SK-N-SH treated with all-trans-retinoic acid at 6 μM for 48 hours (cell line): Measurements from ENCODE around the gene CASZ1.

Source experiments
- ATAC-seq: fragments of 200-7000 bp; cut with Tn5 transposase; 3 replicates; pipeline ENCODE4 v1.9.1; 2020; ENCODE audit warnings: mild to moderate bottlenecking, moderate library complexity
- ARNTL ChIP-seq: fragments of 450-650 bp; formaldehyde crosslinking; IDR thresholded peaks from 2 replicates; pipeline ENCODE4 v1.5.0; 2020; ENCODE audit warnings: low read depth, mild to moderate bottlenecking, moderate library complexity, borderline replicate concordance
- BACH2 ChIP-seq: fragments of 250-450 bp; sonication (Bioruptor Pico); IDR thresholded peaks from 2 replicates; pipeline ENCODE4 v1.9.0; 2021; ENCODE audit warnings: mild to moderate bottlenecking, borderline replicate concordance
- CREB5 ChIP-seq: fragments of 250-450 bp; sonication (Bioruptor Pico); IDR thresholded peaks from 2 replicates; pipeline ENCODE4 v1.5.1; 2020; ENCODE audit warnings: low read depth, mild to moderate bottlenecking, moderate library complexity
- CSDC2 ChIP-seq: fragments of 250-450 bp; sonication (Bioruptor Pico); IDR thresholded peaks from 2 replicates; pipeline ENCODE4 v1.5.0; 2020; ENCODE audit warnings: mild to moderate bottlenecking, moderate library complexity
- ESRRG ChIP-seq: fragments of 250-450 bp; sonication (Bioruptor Pico); IDR thresholded peaks from 2 replicates; pipeline ENCODE4 v1.6.1; 2021; ENCODE audit warnings: mild to moderate bottlenecking
- GLIS3 ChIP-seq: fragments of 250-450 bp; sonication (Bioruptor Pico); IDR thresholded peaks from 2 replicates; pipeline ENCODE4 v1.5.0; 2020; ENCODE audit warnings: mild to moderate bottlenecking, moderate library complexity
- ISL1 ChIP-seq: fragments of 250-450 bp; sonication (Bioruptor Pico); IDR thresholded peaks from 2 replicates; pipeline ENCODE4 v2.1.2; 2022; ENCODE audit warnings: mild to moderate bottlenecking, moderate library complexity
- OSR1 ChIP-seq: fragments of 250-450 bp; sonication (Bioruptor Pico); IDR thresholded peaks from 2 replicates; pipeline ENCODE4 v1.8.0; 2022; ENCODE audit warnings: moderate library complexity, mild to moderate bottlenecking, inconsistent platforms
- PPARA ChIP-seq: fragments of 250-450 bp; sonication (Bioruptor Pico); IDR thresholded peaks from 2 replicates; pipeline ENCODE4 v1.5.0; 2020; ENCODE audit warnings: mild to moderate bottlenecking, borderline replicate concordance
- SNAI2 ChIP-seq: fragments of 250-450 bp; sonication (Bioruptor Pico); IDR thresholded peaks from 2 replicates; pipeline ENCODE4 v1.5.0; 2020; ENCODE audit warnings: mild to moderate bottlenecking, moderate library complexity
- TCF4 ChIP-seq: fragments of 250-450 bp; sonication (Bioruptor Pico); IDR thresholded peaks from 2 replicates; pipeline ENCODE4 v1.8.0; 2021; ENCODE audit warnings: mild to moderate bottlenecking, moderate library complexity, borderline replicate concordance
- TOX ChIP-seq: fragments of 250-450 bp; sonication (Bioruptor Pico); IDR thresholded peaks from 2 replicates; pipeline ENCODE4 v1.8.0; 2021; ENCODE audit warnings: mild to moderate bottlenecking, moderate library complexity, borderline replicate concordance
- ZC3H10 ChIP-seq: fragments of 250-450 bp; sonication (Bioruptor Pico); IDR thresholded peaks from 2 replicates; pipeline ENCODE4 v1.5.1; 2021; ENCODE audit warnings: mild to moderate bottlenecking, moderate library complexity
- ZFP3 ChIP-seq: fragments of 250-450 bp; sonication (Bioruptor Pico); IDR thresholded peaks from 2 replicates; pipeline ENCODE4 v1.5.0; 2020; ENCODE audit warnings: mild to moderate bottlenecking, moderate library complexity
- ZFP30 ChIP-seq: fragments of 450-650 bp; formaldehyde crosslinking; IDR thresholded peaks from 2 replicates; pipeline ENCODE4 v1.5.0; 2022; ENCODE audit warnings: mild to moderate bottlenecking, moderate library complexity
- ZNF565 ChIP-seq: fragments of 450-650 bp; formaldehyde crosslinking; conservative IDR thresholded peaks from 2 replicates; pipeline ENCODE4 v1.5.0; 2020; ENCODE audit warnings: low read depth, mild to moderate bottlenecking, moderate library complexity
- ZNF70 ChIP-seq: fragments of 450-650 bp; formaldehyde crosslinking; IDR thresholded peaks from 2 replicates; pipeline ENCODE4 v1.5.0; 2020; ENCODE audit warnings: mild to moderate bottlenecking, moderate library complexity
- TF ChIP-seq, protein P1 (sequence below): fragments of 250-450 bp; sonication (Bioruptor Pico); IDR thresholded peaks from 2 replicates; pipeline ENCODE4 v1.5.1; 2021; ENCODE audit warnings: mild to moderate bottlenecking, moderate library complexity
- TF ChIP-seq, protein P2 (sequence below): fragments of 250-450 bp; sonication (Bioruptor Pico); IDR thresholded peaks from 2 replicates; pipeline ENCODE4 v1.5.0; 2020; ENCODE audit warnings: mild to moderate bottlenecking, moderate library complexity
- TF ChIP-seq, protein P3 (sequence below): fragments of 250-450 bp; sonication (Bioruptor Pico); IDR thresholded peaks from 2 replicates; pipeline ENCODE4 v1.8.0; 2021; ENCODE audit warnings: low read depth, mild to moderate bottlenecking, moderate library complexity, borderline replicate concordance
- TF ChIP-seq, protein P4 (sequence below): fragments of 250-450 bp; sonication (Bioruptor Pico); IDR thresholded peaks from 2 replicates; pipeline ENCODE4 v1.8.0; 2020; ENCODE audit warnings: mild to moderate bottlenecking, moderate library complexity, borderline replicate concordance

CASZ1 gene

DNA sequence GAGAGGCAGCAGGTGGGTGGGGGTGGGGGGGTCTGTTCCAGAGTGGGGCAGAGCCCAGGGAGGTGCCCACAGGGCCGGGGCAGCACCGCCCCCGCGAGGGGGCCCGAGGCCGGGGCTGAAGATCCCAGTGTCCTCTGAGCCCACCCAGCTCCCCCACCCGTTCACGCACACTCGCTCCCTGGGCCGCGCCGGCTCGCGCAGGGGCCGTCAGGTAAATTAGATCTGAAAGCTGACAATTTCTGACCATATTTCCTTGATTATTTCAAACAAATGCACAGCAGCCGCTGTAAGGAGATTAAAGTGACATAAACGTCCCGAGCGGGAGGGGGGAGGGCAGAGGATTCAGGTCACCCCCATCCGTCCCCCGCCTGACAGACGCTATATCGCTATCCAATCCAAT is 118.0 kb downstream of the CASZ1 start (continued):
- no peak for TF ChIP-seq ZNF565

- ATAC-seq, result no peak
- TF ChIP-seq TOX (no peak), ZFP30 (no peak), ISL1 (CRISPR knock-in tag) (no peak), CREB5 (no peak), ZC3H10 (no peak), OSR1 (CRISPR knock-in tag) (no peak), CSDC2 (CRISPR knock-in tag) (no peak), ZNF70 (CRISPR knock-in tag) (no peak), ZFP3 (CRISPR knock-in tag) (no peak), ARNTL (CRISPR knock-in tag) (no peak), ESRRG (no peak)
- TF ChIP-seq, protein P1, sequence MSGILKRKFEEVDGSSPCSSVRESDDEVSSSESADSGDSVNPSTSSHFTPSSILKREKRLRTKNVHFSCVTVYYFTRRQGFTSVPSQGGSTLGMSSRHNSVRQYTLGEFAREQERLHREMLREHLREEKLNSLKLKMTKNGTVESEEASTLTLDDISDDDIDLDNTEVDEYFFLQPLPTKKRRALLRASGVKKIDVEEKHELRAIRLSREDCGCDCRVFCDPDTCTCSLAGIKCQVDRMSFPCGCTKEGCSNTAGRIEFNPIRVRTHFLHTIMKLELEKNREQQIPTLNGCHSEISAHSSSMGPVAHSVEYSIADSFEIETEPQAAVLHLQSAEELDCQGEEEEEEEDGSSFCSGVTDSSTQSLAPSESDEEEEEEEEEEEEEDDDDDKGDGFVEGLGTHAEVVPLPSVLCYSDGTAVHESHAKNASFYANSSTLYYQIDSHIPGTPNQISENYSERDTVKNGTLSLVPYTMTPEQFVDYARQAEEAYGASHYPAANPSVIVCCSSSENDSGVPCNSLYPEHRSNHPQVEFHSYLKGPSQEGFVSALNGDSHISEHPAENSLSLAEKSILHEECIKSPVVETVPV, result no peak
- TF ChIP-seq, protein P2, sequence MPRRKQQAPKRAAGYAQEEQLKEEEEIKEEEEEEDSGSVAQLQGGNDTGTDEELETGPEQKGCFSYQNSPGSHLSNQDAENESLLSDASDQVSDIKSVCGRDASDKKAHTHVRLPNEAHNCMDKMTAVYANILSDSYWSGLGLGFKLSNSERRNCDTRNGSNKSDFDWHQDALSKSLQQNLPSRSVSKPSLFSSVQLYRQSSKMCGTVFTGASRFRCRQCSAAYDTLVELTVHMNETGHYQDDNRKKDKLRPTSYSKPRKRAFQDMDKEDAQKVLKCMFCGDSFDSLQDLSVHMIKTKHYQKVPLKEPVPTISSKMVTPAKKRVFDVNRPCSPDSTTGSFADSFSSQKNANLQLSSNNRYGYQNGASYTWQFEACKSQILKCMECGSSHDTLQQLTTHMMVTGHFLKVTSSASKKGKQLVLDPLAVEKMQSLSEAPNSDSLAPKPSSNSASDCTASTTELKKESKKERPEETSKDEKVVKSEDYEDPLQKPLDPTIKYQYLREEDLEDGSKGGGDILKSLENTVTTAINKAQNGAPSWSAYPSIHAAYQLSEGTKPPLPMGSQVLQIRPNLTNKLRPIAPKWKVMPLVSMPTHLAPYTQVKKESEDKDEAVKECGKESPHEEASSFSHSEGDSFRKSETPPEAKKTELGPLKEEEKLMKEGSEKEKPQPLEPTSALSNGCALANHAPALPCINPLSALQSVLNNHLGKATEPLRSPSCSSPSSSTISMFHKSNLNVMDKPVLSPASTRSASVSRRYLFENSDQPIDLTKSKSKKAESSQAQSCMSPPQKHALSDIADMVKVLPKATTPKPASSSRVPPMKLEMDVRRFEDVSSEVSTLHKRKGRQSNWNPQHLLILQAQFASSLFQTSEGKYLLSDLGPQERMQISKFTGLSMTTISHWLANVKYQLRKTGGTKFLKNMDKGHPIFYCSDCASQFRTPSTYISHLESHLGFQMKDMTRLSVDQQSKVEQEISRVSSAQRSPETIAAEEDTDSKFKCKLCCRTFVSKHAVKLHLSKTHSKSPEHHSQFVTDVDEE (CRISPR knock-in tag), result no peak
Observed at GRCh38 chr1:10677491-10678391, 118.7 kb downstream of the CASZ1 start.

GRCh38 chr1:10676963-10677362 is 119.5 kb downstream of the CASZ1 start:
- no peak for ATAC-seq
- TF ChIP-seq, protein P2 (CRISPR knock-in tag), result no peak
- TF ChIP-seq ARNTL (CRISPR knock-in tag), result no peak
- TF ChIP-seq CSDC2 (CRISPR knock-in tag), result no peak
- no peak for TF ChIP-seq ZFP3 (CRISPR knock-in tag)
- no peak for TF ChIP-seq ZNF565
- no peak for TF ChIP-seq SNAI2
- TF ChIP-seq, protein P3, sequence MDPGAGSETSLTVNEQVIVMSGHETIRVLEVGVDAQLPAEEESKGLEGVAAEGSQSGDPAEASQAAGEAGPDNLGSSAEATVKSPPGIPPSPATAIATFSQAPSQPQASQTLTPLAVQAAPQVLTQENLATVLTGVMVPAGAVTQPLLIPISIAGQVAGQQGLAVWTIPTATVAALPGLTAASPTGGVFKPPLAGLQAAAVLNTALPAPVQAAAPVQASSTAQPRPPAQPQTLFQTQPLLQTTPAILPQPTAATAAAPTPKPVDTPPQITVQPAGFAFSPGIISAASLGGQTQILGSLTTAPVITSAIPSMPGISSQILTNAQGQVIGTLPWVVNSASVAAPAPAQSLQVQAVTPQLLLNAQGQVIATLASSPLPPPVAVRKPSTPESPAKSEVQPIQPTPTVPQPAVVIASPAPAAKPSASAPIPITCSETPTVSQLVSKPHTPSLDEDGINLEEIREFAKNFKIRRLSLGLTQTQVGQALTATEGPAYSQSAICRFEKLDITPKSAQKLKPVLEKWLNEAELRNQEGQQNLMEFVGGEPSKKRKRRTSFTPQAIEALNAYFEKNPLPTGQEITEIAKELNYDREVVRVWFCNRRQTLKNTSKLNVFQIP (CRISPR knock-in tag), result no peak
- TF ChIP-seq, protein P4, sequence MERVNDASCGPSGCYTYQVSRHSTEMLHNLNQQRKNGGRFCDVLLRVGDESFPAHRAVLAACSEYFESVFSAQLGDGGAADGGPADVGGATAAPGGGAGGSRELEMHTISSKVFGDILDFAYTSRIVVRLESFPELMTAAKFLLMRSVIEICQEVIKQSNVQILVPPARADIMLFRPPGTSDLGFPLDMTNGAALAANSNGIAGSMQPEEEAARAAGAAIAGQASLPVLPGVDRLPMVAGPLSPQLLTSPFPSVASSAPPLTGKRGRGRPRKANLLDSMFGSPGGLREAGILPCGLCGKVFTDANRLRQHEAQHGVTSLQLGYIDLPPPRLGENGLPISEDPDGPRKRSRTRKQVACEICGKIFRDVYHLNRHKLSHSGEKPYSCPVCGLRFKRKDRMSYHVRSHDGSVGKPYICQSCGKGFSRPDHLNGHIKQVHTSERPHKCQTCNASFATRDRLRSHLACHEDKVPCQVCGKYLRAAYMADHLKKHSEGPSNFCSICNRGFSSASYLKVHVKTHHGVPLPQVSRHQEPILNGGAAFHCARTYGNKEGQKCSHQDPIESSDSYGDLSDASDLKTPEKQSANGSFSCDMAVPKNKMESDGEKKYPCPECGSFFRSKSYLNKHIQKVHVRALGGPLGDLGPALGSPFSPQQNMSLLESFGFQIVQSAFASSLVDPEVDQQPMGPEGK, result no peak
- no peak for TF ChIP-seq GLIS3 (CRISPR knock-in tag)
- no peak for TF ChIP-seq TCF4 (CRISPR knock-in tag)
- no peak for TF ChIP-seq TOX
- no peak for TF ChIP-seq ZFP30
- no peak for TF ChIP-seq ISL1 (CRISPR knock-in tag)
- TF ChIP-seq BACH2 (CRISPR knock-in tag), result no peak
- TF ChIP-seq CREB5, result no peak
- TF ChIP-seq ESRRG, result no peak
- TF ChIP-seq PPARA, result no peak
